ENCODE measurements around the gene KRTAP1-3.
A peak's percentile ranks its signal among the peaks of the same experiment; 100 is the strongest.
"Not testable (repeated sequence)": the region's sequence is repeated elsewhere in the genome, so short reads cannot be mapped to it uniquely, and the experiment has no call there.

KRTAP1-3 gene, protein sequence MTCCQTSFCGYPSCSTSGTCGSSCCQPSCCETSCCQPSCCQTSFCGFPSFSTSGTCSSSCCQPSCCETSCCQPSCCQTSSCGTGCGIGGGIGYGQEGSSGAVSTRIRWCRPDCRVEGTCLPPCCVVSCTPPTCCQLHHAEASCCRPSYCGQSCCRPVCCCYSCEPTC

GRCh38 chr17:41034346-41034935, at the start of gene KRTAP1-3:
TSS of gene KRTAP1-3 (minus strand) at chr17:41034874. CDS start at chr17:41034821, 53 bp downstream.
- DNase-seq, result not testable (repeated sequence)

DNA sequence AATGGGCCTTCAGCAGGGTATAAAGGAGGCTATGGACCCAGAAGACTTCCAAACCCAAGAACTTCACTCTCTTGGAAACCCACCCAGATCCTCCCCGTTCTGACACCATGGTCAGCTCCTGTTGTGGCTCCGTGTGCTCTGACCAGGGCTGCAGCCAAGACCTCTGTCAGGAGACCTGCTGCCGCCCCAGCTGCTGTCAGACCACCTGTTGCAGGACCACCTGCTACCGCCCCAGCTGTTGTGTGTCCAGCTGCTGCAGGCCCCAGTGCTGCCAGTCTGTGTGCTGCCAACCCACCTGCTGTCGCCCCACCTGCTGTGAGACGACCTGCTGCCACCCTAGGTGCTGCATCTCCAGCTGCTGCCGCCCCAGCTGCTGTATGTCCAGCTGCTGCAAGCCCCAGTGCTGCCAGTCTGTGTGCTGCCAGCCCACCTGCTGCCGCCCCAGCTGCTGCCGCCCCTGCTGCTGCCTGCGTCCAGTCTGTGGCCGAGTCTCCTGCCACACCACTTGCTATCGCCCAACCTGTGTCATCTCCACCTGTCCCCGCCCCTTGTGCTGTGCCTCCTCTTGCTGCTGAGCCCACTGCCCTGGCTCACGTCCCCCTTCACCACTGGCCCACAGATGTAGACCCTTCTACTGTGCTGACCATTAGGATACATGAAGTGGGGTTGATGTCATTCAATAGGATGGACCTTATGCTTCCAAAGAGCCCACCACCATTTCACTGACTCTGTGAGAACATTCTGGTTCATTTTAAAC, 49.6 kb upstream of the KRTAP1-3 start, which contains the start of gene KRTAP4-7:
Gene KRTAP4-7, plus strand, starts transcription at position 51 of the 757 bp plus-strand sequence. Its CDS starts 57 bp downstream, at position 108.
- not testable (repeated sequence) for DNase-seq

- DNase-seq, result peak; percentile 25 to 59
Measured at GRCh38 chr17:41083427-41083826, 48.8 kb upstream of the KRTAP1-3 start.

GRCh38 chr17:41082626-41083025, 48.0 kb upstream of the KRTAP1-3 start:
- no peak for DNase-seq

DNA sequence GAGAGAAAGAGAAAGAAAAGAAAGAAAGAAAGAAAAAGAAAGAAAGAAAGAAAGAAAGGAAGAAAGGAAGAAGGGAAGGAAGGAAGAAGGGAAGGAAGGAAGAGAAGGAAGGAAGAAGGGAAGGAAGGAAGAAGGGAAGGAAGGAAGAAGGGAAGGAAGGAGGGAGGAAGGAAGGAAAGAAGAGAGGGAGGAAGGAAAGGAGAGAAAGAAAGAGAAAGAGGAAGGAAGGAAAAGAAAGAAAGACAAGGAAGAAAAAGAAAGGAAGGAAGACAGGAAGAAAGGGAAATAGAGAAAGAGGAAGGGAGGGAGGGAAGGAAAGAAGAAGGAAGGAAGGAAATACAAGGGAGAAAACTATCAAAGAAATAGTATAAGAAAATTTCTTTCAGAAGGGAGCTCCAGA, 42.1 kb upstream of the KRTAP1-3 start:
- DNase-seq, result no peak

DNA sequence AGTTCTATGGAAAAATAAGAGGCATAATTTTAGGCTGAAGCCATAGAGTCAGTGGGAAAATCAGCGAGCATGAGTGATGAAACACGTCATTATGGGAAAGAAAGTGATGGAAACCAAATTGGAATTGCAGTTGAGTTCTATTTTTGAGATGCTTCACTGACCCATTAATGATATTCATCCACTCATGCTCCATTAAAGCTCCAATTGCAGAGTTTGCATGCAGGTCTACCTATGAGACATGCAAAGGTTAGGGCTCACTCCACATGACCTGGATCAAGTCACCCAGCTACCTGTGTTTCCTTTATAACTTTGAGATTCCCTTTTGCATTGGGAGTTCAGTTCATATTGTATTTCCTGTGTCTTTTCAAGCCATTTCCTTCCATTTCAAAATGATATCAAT, 39.0 kb upstream of the KRTAP1-3 start:
- DNase-seq, result no peak

DNA sequence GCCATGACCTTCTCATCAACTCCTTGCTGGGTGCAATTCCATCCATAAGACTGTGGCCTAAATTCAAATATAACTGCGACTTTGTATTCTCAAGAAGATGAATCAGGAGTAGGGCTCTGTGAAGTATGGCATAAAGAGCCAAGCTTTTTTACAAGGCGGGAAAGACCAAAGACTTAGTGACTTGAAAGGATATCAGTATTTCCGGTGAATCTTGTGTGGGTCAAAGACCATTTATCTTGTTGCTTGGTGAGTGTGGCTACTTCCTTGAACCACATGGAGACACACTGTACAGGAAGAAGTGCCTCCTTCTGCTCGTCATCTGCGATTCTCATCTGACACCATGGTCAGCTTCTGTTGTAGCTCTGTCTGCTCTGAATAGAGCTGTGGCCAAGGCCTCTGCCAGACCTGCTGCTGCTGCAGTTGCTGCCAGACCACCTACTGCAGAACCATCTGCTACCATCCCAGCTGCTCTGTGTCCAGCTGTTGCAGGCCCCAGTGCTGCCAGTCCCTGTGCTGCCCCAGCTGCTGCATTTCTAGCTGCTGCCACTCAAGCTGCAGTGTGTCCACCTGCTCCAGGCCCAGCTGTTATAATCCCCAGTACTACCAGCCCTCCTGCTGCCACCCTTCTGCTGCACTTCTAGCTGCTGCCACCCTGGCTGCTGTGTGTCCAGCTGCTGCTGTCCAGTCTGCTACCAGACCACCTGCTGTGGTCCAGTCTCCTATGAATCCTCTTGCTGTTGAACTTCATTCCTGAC, 37.1 kb upstream of the KRTAP1-3 start:
- DNase-seq, result no peak

DNA sequence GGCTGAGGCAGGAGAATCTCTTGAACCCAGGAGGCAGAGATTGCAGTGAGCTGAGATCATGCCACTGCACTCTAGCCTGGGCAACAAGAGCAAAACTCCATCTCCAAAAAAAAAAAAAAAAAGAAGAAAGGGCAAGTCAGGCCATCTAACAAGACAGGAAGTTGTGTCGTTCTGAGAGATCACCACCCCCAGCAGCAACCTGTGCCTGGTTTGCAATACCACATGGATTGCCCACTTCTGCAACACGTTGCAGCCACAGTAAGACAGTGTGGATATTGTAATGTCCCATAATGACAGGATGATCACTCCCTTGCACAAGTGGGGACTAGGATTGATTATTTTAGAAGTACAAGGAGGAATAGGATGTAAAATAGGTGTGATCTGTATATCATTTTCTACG, 34.4 kb upstream of the KRTAP1-3 start:
- no peak for DNase-seq

DNA sequence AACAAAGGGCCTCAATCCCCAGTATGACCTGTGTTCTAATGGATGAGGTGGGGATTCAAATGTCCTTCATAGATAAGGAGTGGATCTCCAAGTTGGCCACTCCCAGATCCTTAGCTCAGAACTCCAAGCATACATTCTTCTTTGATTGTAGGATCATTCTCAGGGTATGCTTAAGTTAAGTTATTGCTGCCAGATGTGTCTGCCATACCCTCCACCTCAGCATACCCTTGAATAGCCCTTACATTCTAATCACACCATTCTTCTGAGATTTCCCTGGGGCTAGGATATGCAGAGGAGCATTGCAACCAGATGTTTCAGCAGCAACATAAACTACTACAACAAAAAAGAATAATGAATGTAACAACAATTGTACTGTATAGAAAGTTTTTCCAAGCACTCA, 32.6 kb upstream of the KRTAP1-3 start:
- DNase-seq, result no peak

DNA sequence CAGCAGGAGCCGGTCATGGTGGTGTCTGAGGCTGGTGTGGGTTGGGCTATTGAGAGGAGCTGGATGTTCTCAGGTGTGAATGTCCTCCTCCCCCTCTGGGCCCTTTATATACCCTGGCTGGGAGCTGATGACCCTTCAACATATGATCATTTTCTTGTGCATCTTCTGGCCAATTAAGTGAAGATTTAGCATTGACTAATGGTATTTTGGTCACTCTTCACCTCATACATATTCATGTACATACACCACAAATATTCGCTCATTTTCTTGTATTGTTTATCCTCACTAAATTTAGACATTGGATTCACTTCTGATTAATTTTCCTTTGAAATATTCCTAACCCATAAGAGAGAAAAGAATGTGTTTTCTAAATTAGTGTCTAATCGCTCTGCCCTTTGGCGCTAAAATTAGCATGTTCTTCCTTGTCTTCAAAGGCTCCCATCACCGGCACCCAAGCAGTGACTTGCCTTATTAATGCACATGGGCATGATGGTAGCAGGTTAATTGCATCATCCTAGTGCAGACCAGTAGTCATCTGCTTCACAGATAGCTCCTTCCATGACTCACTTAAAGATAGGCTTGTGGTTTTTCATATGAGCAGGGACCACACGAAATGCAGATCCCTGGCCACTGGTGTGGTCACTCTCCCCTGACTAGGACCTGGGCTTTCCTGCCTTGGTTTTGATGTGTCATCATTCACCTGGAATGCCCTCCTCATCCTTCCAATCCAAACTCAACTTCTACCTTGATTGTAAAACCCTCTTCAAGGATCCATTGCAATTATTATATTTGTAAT, 31.4 kb upstream of the KRTAP1-3 start, which contains the start of gene KRTAP2-4:
Gene KRTAP2-4, minus strand, starts transcription at position 51 of the 796 bp plus-strand sequence. Its CDS starts 34 bp downstream, at position 17.
- peak in 1 of 2 experiments; percentile 32 for DNase-seq

- DNase-seq, result not testable (repeated sequence)
Measured at GRCh38 chr17:41065016-41065689, 30.5 kb upstream of the KRTAP1-3 start.

GRCh38 chr17:41064301-41064700, 29.6 kb upstream of the KRTAP1-3 start:
- DNase-seq, result no peak

DNA sequence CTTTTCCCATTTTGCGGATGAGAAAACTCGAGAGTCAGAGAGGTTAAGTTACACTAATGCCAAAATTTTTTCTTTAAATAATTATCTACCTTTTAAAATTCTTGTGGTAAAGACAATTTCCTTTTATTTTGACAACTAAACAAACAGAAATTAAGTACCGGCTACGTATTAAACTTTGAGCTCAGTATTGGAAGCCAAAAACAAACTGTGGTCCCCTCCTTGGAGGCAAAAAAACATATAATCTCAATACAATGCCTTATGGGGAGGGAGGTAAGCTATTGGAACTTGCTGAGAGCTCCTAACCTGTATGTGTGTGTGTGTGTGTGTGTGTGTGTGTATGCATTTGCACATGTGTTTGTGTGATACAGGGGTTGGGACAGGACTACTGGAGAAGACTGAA, 28.8 kb upstream of the KRTAP1-3 start:
- DNase-seq, result no peak

- DNase-seq, result peak; percentile 60 to 76
Measured at GRCh38 chr17:41061964-41062363, 27.3 kb upstream of the KRTAP1-3 start.

DNA sequence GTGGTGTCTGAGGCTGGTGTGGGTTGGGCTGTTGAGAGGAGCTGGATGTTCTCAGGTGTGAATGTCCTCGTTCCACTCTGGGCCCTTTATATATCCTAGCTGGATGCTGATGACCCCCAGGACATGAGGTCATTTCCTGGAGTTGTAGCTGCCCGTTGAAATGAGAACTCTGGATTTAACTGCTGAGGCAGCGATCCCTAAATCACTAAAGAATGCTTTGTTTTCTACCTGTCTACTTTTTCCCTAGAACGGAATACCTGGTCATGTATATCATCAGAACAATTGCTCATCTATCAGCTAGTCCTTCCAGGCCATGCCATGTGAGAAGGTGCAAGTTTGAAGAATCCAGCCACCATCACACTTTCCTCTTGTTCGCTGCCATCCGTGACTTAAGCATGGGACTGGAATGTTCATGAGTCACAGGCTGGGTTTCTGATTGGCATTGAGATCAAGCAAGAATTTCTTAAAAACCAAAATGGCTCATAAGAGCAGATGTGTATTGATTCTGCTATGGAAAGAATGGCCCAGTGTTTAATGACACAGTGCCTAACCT, 25.5 kb upstream of the KRTAP1-3 start, which contains the start of gene KRTAP2-3:
Gene KRTAP2-3, minus strand, starts transcription at position 63 of the 553 bp plus-strand sequence. CDS start 64 bp downstream, outside the sequence.
- peak; percentile 70 to 84 for DNase-seq

DNA sequence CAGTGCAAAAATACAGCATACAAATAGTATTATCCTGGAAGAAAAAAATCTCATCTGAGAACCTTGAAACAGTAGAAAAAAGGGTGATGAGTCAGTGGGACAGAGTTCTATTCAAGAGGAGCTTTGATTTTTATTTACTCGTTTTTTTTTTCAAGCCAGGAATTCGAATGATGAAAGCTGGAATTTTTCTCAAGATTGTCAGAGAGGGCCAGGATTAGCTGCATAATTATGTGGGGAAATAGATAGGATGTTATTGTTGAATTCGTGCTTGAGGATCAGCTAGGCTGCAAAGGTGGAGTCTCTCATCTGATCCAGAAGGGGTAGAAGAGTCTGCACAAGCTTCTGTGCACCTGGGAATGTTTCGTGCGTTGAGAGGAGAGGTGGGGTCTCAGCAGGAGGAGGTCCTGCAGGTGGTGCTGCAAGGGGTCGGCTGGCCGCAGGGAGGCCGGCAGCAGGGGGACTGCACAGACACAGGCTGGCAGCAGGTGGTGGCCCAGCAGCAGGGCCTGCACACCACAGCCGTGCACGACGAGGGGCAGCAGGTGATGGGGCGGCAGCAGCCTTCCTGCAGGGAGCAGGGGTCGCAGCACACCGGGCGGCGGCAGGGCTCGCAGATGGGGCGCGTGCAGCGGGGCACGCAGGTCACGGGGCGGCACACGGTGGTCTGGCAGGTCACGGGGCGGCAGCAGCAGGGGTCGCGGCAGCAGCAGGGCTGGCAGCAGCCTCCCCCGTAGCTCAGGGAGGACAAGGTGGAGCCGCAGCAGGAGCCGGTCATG, 24.8 kb upstream of the KRTAP1-3 start:
- peak; percentile 47 to 68 for DNase-seq

DNA sequence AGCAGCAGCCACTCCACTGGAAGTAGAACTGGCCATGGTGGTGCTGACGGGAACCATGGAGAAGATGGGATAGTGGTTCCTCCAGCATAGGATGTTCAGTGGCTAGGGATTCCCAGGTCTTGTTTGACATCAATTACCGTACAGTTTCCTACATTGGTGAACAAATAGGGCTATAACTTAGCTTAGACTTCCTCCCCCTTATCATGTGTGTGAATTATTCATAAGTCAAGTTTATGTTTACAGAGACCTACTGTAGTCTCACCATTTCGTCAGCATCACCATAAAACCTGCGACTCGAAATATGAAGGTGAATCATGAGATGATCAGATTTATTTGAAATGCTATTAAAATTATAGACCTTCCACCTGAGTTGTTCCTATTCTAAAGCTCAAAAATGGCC, 24.1 kb upstream of the KRTAP1-3 start:
- no peak for DNase-seq

- no peak for DNase-seq
Measured at GRCh38 chr17:41057547-41057946, 22.9 kb upstream of the KRTAP1-3 start.

GRCh38 chr17:41055130-41055529, 20.5 kb upstream of the KRTAP1-3 start, which contains the start of gene KRTAP2-2:
TSS of gene KRTAP2-2 (minus strand) at chr17:41055230. CDS start at chr17:41055211, 19 bp downstream.
- not testable (repeated sequence) for DNase-seq

GRCh38 chr17:41054556-41054955, 19.9 kb upstream of the KRTAP1-3 start:
- not testable (repeated sequence) for DNase-seq

Measured in SW 1271 (cell line).